GM18861 (cell line): Measurements from ENCODE around the gene PAWR.
"Not testable (repeated sequence)": the region's sequence is repeated elsewhere in the genome, so short reads cannot be mapped to it uniquely, and the experiment has no call there.

ENCODE experiments used
- ATAC-seq: cut with Tn5 transposase; IDR thresholded peaks from one replicate; pipeline ENCODE4 v1.9.1; 2021; ENCODE audit not compliant: unreplicated experiment

PAWR gene

GRCh38 chr12:79596719-79597350, 93.9 kb downstream of the PAWR start:
- ATAC-seq, result no peak

GRCh38 chr12:79595273-79595672, 95.5 kb downstream of the PAWR start:
- no peak for ATAC-seq

- ATAC-seq, result no peak
These were observed 97.9 kb downstream of the PAWR start for GRCh38 chr12:79592865-79593264.

GRCh38 chr12:79591988-79592387, 98.8 kb downstream of the PAWR start:
- no peak for ATAC-seq

- ATAC-seq, result no peak
These were observed 100.0 kb downstream of the PAWR start for GRCh38 chr12:79590751-79591150.

GRCh38 chr12:79587368-79587767, 103.4 kb downstream of the PAWR start:
- no peak for ATAC-seq

GRCh38 chr12:79585147-79585546, 105.6 kb downstream of the PAWR start:
- no peak for ATAC-seq

GRCh38 chr12:79573820-79574219, 116.9 kb downstream of the PAWR start:
- ATAC-seq, result no peak

- no peak for ATAC-seq
These were observed 121.1 kb downstream of the PAWR start for GRCh38 chr12:79569679-79570078.

GRCh38 chr12:79567175-79567563, 123.6 kb downstream of the PAWR start:
- ATAC-seq, result no peak

- ATAC-seq, result no peak
These were observed 124.2 kb downstream of the PAWR start for GRCh38 chr12:79566452-79567174.

GRCh38 chr12:79564727-79565350, 125.9 kb downstream of the PAWR start:
- not testable (repeated sequence) for ATAC-seq

- no peak for ATAC-seq
These were observed 127.6 kb downstream of the PAWR start for GRCh38 chr12:79563021-79563740.

GRCh38 chr12:79561401-79562132, 129.2 kb downstream of the PAWR start:
- ATAC-seq, result no peak

GRCh38 chr12:79560225-79560889, 130.4 kb downstream of the PAWR start:
- no peak for ATAC-seq

- no peak for ATAC-seq
These were observed 131.2 kb downstream of the PAWR start for GRCh38 chr12:79559591-79559990.

- no peak for ATAC-seq
These were observed 131.8 kb downstream of the PAWR start for GRCh38 chr12:79558924-79559469.

GRCh38 chr12:79557690-79558315, 133.0 kb downstream of the PAWR start:
- ATAC-seq, result no peak

- peak; percentile 86 for ATAC-seq
These were observed 135.5 kb downstream of the PAWR start for GRCh38 chr12:79555028-79555925.
